Breast epithelium (tissue), 4 donors: ENCODE data around the gene HTR6. TPM values are rescaled to one million over a fixed set of nuclear protein-coding genes. Genes with fewer than 3 reads are reported as not detected.

Experiments used
- DNase-seq, 2 donors: peaks; one replicate each; pipeline ENCODE4 v3.0.0-alpha.2; 2019; ENCODE audit warnings: low spot score in 2 of 2
- H3K27ac ChIP-seq, 2 donors: fragments of 200-600 bp; sonication (generic) in 1 of 2; one replicate each; pipeline ENCODE4 v1.5.1; 2016 to 2019; ENCODE audit warnings: mild to moderate bottlenecking in 1 of 2
- H3K27me3 ChIP-seq, 2 donors: fragments of 200-600 bp; sonication (generic) in 1 of 2; one replicate each; pipeline versions ENCODE4 v1.5.1 to v1.6.0; 2017 to 2019; ENCODE audit warnings: control low read depth in 1 of 2, mild to moderate bottlenecking in 1 of 2
- H3K36me3 ChIP-seq: fragments of 200-600 bp; one replicate; pipeline ENCODE4 v1.5.1; 2019
- H3K4me1 ChIP-seq, 2 donors: fragments of 200-600 bp; sonication (generic); one replicate each; pipeline ENCODE4 v1.5.1; 2016 to 2019; ENCODE audit warnings: control low read depth in 1 of 2
- H3K4me3 ChIP-seq, 3 donors: fragments of 200-600 bp; sonication (generic); 1 replicate in 2 of 3; 2 replicates in 1 of 3; pipeline ENCODE4 v1.5.1; 2016 to 2019; ENCODE audit warnings: mild to moderate bottlenecking in 3 of 3, moderate library complexity in 2 of 3
- H3K9me3 ChIP-seq, 2 donors: fragments of 200-600 bp; sonication (generic) in 1 of 2; one replicate each; pipeline ENCODE4 v1.5.1; 2016 to 2019; ENCODE audit warnings: control low read depth in 1 of 2
- CTCF ChIP-seq, 3 donors: fragments of 450-650 bp; IDR thresholded peaks; one replicate each; pipeline ENCODE4 v1.5.1; 2016 to 2017; ENCODE audit warnings: antibody characterized with exemption in 3 of 3, mild to moderate bottlenecking in 3 of 3, moderate library complexity in 3 of 3
- POLR2A ChIP-seq: fragments of 450-650 bp; IDR thresholded peaks from one replicate; pipeline ENCODE4 v1.6.1; 2016; ENCODE audit warnings: antibody characterized with exemption, mild to moderate bottlenecking, moderate library complexity
- POLR2AphosphoS5 ChIP-seq, 3 donors: sonication (generic); formaldehyde crosslinking; IDR thresholded peaks; one replicate each; pipeline ENCODE4 v1.6.1; 2017; ENCODE audit warnings: antibody characterized with exemption in 3 of 3
- intact Hi-C: fragments of 100-400 bp; cut with DNase I; formaldehyde crosslinking; loops from one replicate; pipeline ENCODE4 v1.15.1; 2023; ENCODE audit warnings: low total_unique reads
- total RNA-seq, 3 donors: library from RNA; depleted of rRNA; stranded (reverse); fragments of >200 nt; gene quantifications; one replicate each; pipeline ENCODE4 v1.1.0, GENCODE V29; 2016

The HTR6 gene
- total RNA-seq, 3 donors from 2014 or later, result not detected

DNA sequence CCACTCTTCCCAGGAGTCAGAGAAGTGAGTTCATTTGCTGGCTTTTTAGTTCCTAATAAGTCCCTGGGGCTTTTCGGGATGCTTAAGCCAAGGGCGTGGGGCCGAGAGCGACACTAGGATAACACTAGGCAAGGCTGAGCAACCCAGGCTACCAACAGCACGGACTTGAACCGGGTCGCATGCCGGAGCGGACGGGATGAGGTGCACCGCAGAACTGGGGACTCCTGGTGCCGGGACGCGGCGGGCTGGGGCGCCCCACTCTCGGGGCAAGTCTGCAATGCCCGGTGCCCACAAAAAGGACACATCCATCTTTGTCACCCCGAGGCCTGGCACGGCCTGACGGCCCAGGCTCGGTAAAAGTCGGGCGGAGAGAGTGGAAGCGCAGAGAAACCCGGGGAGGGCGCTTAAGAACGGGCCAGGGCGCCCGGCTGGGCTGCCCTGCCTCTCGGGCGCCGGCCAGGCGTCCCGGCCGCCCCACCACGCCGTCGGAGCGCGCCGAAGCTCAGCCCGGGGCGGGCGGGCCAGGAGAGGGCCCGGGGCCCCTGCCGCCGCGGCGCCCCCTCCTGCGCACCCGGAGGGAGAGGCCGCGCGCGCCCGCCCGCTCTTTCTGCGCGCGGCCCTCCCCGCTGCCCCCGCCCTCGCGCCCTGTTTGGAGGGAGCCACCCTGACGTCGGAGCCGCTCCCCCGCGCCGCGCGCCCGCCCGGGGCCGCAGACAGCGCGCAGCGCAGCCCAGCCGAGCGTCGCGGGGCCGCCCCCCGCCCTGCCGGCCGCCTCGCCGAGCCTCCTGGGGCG, 20.9 kb upstream of the HTR6 start, which contains the start of gene NBL1:
Gene NBL1 (plus strand): TSS at position 710 of the 793 bp plus-strand sequence. CDS start 10,720 bp downstream, outside the sequence.
- intact Hi-C loops, result no loop called here
- peak within 1 kb of the TSS; percentile 79 to 96 (median 92) for H3K4me3 ChIP-seq
- no peaks in the 10 kb centered on the region for H3K9me3 ChIP-seq
- DNase-seq, result peak in 1 of 2 donors; percentile 56
- TF ChIP-seq POLR2A, result no peak
- TF ChIP-seq POLR2AphosphoS5 (IDR thresholded peaks at IDR 0.05), result peak in 1 of 3 donors; percentile 8
- H3K36me3 ChIP-seq, result no peaks in the 10 kb centered on the region
- peaks cover 6 to 9% of the 10 kb centered on the region in 2 donors for H3K4me1 ChIP-seq
- H3K27ac ChIP-seq, result peak within 1 kb of the TSS; percentile 82 to 98
- H3K27me3 ChIP-seq, result no peaks in the 10 kb centered on the region

DNA sequence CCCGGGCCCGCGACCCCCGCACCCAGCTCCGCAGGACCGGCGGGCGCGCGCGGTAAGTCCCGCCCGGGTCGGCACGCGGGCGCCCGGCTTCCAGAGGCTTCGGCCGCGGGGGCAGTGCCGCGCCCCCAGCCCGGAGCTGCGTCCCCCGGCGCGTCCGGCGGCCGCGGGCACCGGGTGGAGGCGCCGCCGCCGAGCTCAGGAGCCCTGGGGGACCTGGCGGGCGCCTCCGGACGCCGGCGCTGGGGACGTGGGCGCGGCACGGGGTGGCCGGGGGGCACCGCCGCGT, 20.3 kb upstream of the HTR6 start:
- no peak for TF ChIP-seq POLR2A
- no peak for TF ChIP-seq CTCF (IDR thresholded peaks at IDR 0.05)
- TF ChIP-seq POLR2AphosphoS5 (IDR thresholded peaks at IDR 0.05), result no peak
- Histone ChIP-seq H3K27ac (peak overlapping the region; percentile 68 to 98), H3K27me3 (no peaks in the 10 kb centered on the region), H3K4me3 (peak overlapping the region; percentile 79 to 96 (median 92)), H3K9me3 (no peaks in the 10 kb centered on the region), H3K4me1 (peaks cover 6 to 9% of the 10 kb centered on the region in 2 donors), H3K36me3 (no peaks in the 10 kb centered on the region)
- intact Hi-C loops, result no loop called here
- no peak for DNase-seq

DNA sequence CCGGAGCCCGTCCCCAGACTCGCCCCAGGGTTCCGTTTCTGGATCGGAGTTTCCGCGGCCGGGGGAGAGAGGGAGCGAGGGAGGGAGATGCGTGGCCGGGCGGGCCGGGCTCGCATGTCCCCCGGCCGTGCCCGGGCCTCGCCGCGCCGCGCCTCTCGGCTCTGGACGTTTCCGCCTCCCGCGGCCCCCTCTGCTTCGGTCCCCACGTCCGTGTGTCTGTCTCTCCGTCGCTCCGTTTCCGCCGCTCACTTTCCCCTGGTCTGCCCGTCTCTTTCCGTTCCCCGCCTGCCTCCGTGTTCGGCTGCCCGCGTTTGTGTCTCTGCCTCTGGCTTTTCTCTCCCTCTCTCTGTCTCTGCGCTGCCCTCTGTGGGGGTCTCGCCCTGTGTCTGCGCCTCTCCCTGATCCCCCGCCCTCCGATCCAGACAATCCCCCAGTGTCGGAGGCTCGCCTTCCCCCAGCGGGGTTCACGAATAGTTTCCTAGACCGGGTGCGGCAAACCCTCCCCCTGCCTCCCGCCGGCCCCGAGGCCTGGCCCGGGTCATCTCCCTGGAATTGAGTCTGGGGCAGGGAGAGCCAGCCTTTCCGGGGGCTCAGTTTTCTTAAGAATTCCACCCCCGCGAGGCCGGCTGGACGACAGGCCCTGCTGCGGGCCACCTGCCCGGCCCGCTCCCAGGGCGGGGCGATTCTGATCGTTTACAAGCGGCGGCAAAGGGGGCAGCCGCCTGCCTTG, 19.8 kb upstream of the HTR6 start:
- Histone ChIP-seq H3K4me1 (peaks cover 6 to 12% of the 10 kb centered on the region in 2 donors), H3K4me3 (peak overlapping the region; percentile 79 to 96 (median 92)), H3K27ac (peak overlapping the region; percentile 68 to 98), H3K27me3 (no peaks in the 10 kb centered on the region), H3K36me3 (no peaks in the 10 kb centered on the region), H3K9me3 (no peaks in the 10 kb centered on the region)
- intact Hi-C loops, result no loop called here
- DNase-seq, result no peak
- TF ChIP-seq POLR2AphosphoS5 (IDR thresholded peaks at IDR 0.05), result peak in 1 of 3 donors; percentile 37
- TF ChIP-seq POLR2A, result no peak
- no peak for TF ChIP-seq CTCF (IDR thresholded peaks at IDR 0.05)

GRCh38 chr1:19645411-19646251, 19.0 kb upstream of the HTR6 start:
- no peaks in the 10 kb centered on the region for H3K27me3 ChIP-seq
- H3K9me3 ChIP-seq, result no peaks in the 10 kb centered on the region
- TF ChIP-seq POLR2AphosphoS5 (IDR thresholded peaks at IDR 0.05) (no peak), CTCF (IDR thresholded peaks at IDR 0.05) (no peak), POLR2A (no peak)
- H3K4me3 ChIP-seq, result peak overlapping the region; percentile 79 to 96 (median 92)
- no peaks in the 10 kb centered on the region for H3K36me3 ChIP-seq
- intact Hi-C loops, result no loop called here
- H3K4me1 ChIP-seq, result peaks cover 6 to 15% of the 10 kb centered on the region in 2 donors
- no peak for DNase-seq
- H3K27ac ChIP-seq, result peak overlapping the region; percentile 68 to 98
